Fibroblast of skin of scalp (primary cell): Measurements from ENCODE around the gene SFRP5.

Experiments used
- DNase-seq: peaks from one replicate; pipeline ENCODE4 v3.0.0-alpha.2; 2013

Gene SFRP5

GRCh38 chr10:97734021-97734420 is 37.8 kb downstream of the SFRP5 start:
- no peak for DNase-seq

DNA sequence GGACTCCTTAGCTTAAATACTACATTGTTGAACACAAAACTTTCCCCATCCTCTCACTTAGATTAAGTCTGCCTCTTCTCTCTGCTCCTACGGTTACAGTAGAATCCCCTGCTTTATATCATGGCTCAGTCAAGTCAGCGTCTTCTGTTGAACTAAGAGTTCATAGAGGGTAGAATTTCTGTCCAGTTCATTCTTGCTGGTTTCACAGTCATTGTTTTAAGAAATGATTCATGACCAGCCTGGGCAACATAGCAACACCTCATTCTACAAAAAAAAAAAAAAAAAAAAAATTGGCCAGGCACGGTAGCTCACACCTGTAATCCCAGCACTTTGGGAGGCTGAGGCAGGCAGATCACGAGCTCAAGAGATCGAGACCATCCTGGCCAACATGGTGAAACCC is 38.5 kb downstream of the SFRP5 start:
- DNase-seq, result no peak

- DNase-seq, result no peak
Observed at GRCh38 chr10:97732052-97732359, 39.8 kb downstream of the SFRP5 start.

- DNase-seq, result peak; percentile 79
Observed at GRCh38 chr10:97731346-97732051, 40.3 kb downstream of the SFRP5 start.

GRCh38 chr10:97729014-97729413 is 42.8 kb downstream of the SFRP5 start:
- no peak for DNase-seq

DNA sequence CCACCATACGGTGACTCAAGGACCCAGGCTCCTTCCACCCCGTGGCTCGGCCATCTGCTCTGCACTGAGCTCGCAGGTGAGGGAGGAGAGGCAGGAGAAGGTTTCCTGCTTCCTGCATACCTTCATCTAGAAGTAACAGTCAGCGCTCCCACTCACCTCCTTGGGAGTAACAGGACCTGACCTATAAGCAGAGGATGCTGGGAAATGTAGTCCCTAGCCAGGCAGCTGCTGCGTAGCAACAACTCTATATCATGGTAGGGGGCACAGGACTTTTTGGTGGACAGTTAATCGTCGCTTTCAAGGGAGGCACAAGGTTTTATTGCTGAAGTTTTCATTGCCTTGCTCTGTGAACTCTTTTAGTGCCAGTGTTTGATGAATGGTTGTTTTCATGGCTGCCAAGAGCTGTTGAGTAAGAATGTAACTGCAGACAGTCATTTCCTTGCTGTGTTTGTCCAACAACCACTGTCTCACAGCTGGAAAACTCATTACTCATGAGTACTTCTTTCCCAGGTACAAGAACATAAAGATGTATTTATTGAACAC is 45.1 kb downstream of the SFRP5 start:
- peak; percentile 56 for DNase-seq

DNA sequence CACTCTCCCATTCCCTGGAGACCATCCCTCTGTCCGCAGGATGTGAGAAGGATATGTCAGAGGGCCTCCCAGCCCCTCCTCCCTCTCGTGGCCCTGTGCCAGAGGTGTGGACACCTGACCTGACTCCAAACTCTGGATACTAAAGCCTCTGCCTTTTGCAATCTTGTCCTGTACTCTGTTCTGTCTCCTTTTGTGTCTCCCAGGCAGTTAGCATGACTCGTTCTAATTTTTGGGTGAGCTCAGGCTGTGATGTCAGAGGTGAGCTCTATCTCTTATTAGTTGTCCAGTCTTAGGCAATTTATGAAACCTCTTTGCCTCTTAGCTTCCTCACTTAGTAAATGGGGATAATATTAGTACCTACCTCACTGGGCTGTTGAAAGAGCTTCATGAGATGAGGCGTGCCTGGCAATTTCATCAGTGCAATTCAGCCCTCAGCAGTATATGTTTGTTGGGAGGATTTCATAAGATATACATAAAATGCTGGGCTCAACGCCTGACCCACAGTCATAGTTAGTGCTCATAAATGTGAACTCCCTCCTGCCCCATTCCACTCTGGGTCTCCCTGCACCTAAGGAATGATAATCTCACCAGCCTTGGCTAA is 47.4 kb downstream of the SFRP5 start:
- DNase-seq, result peak; percentile 31

GRCh38 chr10:97723001-97723400 is 48.8 kb downstream of the SFRP5 start:
- no peak for DNase-seq

DNA sequence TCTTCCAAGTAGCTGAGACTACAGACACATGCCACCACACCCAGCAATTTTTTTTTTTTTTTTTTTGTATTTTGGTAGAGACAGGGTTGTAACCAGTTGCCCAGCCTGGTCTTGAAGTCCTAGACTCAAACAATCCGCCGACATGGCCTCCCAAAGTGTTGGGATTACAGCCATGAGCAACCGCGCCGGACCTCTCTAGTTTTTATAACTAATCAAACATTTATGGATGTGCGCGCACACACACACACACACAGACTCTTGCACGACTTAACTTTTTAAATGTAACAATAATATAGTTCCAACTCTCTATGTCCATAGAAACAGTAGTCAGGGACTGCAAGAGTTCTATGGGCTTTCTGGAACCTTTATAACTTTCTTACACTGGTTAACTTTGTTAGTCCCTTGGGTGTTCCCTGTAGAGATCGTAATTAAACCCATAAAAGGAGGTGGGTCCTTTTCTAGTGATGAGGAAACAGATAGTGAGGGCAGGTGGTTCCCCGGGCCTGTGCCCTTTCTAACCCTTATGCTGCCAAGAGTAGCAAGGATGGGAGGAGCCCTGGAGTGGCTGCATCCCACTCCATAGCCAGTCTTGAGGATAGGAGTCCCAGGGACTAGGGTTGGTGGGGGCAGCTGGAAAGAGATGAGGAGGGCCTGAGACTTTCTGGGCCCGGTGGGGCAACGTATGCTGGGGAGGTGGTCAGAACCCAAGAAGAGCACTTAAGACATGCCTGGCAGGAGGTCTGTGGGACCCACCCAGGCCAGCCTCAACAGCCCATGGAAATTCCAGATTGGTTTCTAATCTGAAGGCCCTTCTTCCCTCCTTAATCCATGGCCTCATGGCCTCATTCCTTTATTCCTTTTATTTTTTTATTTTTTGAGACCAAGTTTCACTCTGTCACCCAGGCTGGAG is 49.7 kb downstream of the SFRP5 start:
- no peak for DNase-seq

DNA sequence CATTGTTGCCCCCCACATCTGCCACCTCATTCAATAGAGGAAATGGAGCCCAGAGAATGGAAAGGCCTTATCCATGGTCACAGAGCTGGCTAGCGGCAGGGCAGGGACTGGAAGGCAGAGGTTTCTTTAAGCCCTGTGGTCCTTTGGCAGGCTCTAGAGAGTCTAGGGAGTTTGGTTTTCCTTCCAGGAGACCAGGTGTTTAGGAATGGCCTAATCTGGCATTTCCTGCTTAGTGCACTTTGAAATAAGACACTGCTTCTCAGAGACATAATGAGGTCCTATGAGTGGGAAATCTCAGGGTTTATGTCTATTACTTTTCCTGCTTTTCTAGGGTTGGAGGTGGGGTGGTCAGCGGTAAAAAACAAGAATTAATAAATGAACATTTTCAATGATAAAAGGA is 52.2 kb downstream of the SFRP5 start:
- no peak for DNase-seq

DNA sequence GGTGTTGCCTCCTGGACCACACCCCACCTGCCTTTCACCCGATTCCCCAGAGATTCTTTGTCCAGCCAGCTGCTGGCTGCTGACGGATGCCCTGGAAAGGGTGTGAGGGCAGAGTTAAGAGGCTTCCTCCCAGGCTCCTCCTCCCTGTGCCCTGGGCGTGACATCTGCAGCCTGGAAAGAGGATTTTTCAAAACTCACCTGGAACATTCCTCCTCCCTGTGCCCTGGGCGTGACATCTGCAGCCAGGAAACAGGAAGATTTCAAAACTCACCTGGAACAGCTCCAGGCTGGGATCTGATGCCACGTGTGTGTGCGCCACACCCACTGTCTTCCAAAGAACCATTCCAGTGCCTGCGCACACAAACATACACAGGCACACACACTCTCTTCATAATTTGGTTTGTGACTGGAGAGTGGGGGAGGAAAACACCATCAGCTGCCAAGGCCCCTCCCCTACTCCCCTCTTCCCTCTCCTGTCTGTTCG is 53.1 kb downstream of the SFRP5 start:
- no peak for DNase-seq

GRCh38 chr10:97718178-97718577 is 53.6 kb downstream of the SFRP5 start:
- DNase-seq, result no peak

- DNase-seq, result no peak
Observed at GRCh38 chr10:97717627-97718026, 54.2 kb downstream of the SFRP5 start.
